Measurements from ENCODE around the gene FNIP2.

DNA sequence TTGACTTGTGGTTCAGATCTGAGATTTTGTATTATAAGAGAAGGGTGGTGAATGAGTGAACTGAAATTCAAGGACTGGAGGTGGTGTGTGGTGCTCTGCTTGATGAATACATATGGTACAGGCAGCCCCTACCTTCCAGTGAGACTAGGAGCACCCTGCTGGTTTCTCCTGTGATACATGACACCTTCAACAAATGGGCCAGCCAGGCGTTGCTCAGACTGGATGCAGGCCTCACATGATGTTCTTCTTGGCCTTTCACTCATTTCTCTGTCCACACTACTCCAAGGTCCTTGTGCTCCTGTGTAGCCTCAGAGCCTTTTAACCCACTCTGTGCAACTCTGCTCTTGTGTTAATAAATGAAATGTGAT, 67.2 kb downstream of the FNIP2 start:
- TF ChIP-seq CTCF (IDR thresholded peaks at IDR 0.05) (no peak), POLR2A (IDR thresholded peaks at IDR 0.05) (no peak)
